Immature natural killer cell (primary cell): Measurements from ENCODE around the gene PIGB. TPM values are rescaled to one million over a fixed set of nuclear protein-coding genes. Genes with fewer than 3 reads are reported as not detected.
"Not testable (repeated sequence)": the region's sequence is repeated elsewhere in the genome, so short reads cannot be mapped to it uniquely, and the experiment has no call there.

Experiments used
- DNase-seq, 3 donors: peaks; one replicate each; pipeline ENCODE4 v3.0.0; 2022; ENCODE audit warnings: mixed read lengths in 1 of 3
- H3K27ac Mint-ChIP-seq, 6 donors: one replicate each; pipeline ENCODE4 v1.8.0; 2020; ENCODE audit warnings: mixed read lengths in 6 of 6, mild to moderate bottlenecking in 5 of 6, inconsistent platforms in 4 of 6, moderate library complexity in 3 of 6
- H3K27me3 Mint-ChIP-seq, 3 donors: one replicate each; pipeline ENCODE4 v1.8.0; 2020 to 2021; ENCODE audit warnings: low read depth in 3 of 3, mild to moderate bottlenecking in 3 of 3, mixed read lengths in 3 of 3, moderate library complexity in 3 of 3, inconsistent platforms in 1 of 3
- H3K36me3 Mint-ChIP-seq, 3 donors: one replicate each; pipeline ENCODE4 v1.8.0; 2020; ENCODE audit warnings: mixed read lengths in 3 of 3, inconsistent platforms in 2 of 3, mild to moderate bottlenecking in 2 of 3
- H3K4me1 Mint-ChIP-seq, 2 donors: one replicate each; pipeline ENCODE4 v1.8.0; 2020; ENCODE audit warnings: inconsistent platforms in 2 of 2, mild to moderate bottlenecking in 2 of 2, mixed read lengths in 2 of 2, moderate library complexity in 1 of 2
- H3K4me3 Mint-ChIP-seq, 5 donors: one replicate each; pipeline ENCODE4 v1.8.0; 2020; ENCODE audit warnings: mild to moderate bottlenecking in 5 of 5, mixed read lengths in 5 of 5, inconsistent platforms in 3 of 5, moderate library complexity in 3 of 5
- H3K9me3 Mint-ChIP-seq, 6 donors: one replicate each; pipeline ENCODE4 v1.8.0; 2020; ENCODE audit warnings: mild to moderate bottlenecking in 6 of 6, mixed read lengths in 6 of 6, inconsistent platforms in 4 of 6, moderate library complexity in 3 of 6
- polyA plus RNA-seq, 3 donors: library from polyadenylated mRNA; unstranded; fragments of 300-500 nt; fragmentation: Illumina TruSeq; gene quantifications; one replicate each; pipeline ENCODE4 v1.2.3, GENCODE V29; 2021

PIGB gene
- polyA plus RNA-seq, 3 donors from 2014 or later, result 5.9 to 28.4 (median 19.7) TPM

DNA sequence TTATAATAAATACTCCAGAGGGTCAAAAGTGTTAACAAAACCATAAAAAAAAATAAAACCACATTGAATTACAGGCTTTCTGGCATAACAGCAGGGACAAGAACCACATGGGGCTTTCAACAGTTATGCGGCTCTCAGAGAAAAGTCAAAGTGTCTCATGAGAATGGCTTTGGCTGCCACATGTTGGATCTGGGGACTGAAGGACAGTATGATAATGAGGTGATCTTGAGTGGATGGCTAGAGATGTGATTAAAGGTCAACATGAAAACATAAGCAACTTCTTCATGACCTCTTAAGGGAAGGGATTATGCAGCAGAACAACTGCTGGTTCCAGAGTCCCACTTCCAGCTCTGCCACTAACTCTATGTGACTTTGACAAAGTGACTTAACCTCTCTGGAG is 34.6 kb upstream of the PIGB start:
- H3K27ac Mint-ChIP-seq, result peak overlapping the region; percentile 76 to 99 (median 96)
- H3K36me3 Mint-ChIP-seq, result peaks cover 3 to 8% (median 5%) of the 10 kb centered on the region in 3 donors

GRCh38 chr15:55286442-55287189 is 32.4 kb upstream of the PIGB start:
- Mint-ChIP-seq H3K27me3 (peaks cover 0 to 16% (median 11%) of the 10 kb centered on the region in 3 donors), H3K4me3 (peak overlapping the region; percentile 51 to 97 (median 96)), H3K4me1 (peaks cover 77 to 82% of the 10 kb centered on the region in 2 donors), H3K27ac (peak overlapping the region; percentile 95 to 99 (median 98))
- not testable (repeated sequence) for H3K9me3 Mint-ChIP-seq, H3K36me3 Mint-ChIP-seq, DNase-seq

More for the DNA sequence above, 34.6 kb upstream of the PIGB start:
- H3K27me3 Mint-ChIP-seq, result peaks cover 0 to 14% (median 3%) of the 10 kb centered on the region in 3 donors
- DNase-seq, result no peak
- no peaks in the 10 kb centered on the region for H3K9me3 Mint-ChIP-seq
- H3K4me3 Mint-ChIP-seq, result peak overlapping the region; percentile 26 to 81 (median 47)
- H3K4me1 Mint-ChIP-seq, result peaks cover 95 to 97% of the 10 kb centered on the region in 2 donors

GRCh38 chr15:55288006-55288717 is 30.9 kb upstream of the PIGB start:
- H3K36me3 Mint-ChIP-seq, result peaks cover 3 to 8% (median 5%) of the 10 kb centered on the region in 3 donors
- peaks cover 0 to 16% (median 11%) of the 10 kb centered on the region in 3 donors for H3K27me3 Mint-ChIP-seq
- H3K4me3 Mint-ChIP-seq, result peak overlapping the region; percentile 94 to 97 (median 96)
- H3K9me3 Mint-ChIP-seq, result no peaks in the 10 kb centered on the region
- peak overlapping the region; percentile 93 to 99 (median 96) for H3K27ac Mint-ChIP-seq
- H3K4me1 Mint-ChIP-seq, result peaks cover 61 to 66% of the 10 kb centered on the region in 2 donors
- no peak for DNase-seq

GRCh38 chr15:55289011-55289745 is 29.8 kb upstream of the PIGB start:
- Mint-ChIP-seq H3K27ac (peak overlapping the region; percentile 93 to 99 (median 96)), H3K4me1 (peaks cover 51 to 56% of the 10 kb centered on the region in 2 donors), H3K9me3 (no peaks in the 10 kb centered on the region), H3K27me3 (peaks cover 0 to 16% (median 11%) of the 10 kb centered on the region in 3 donors), H3K36me3 (peaks cover 3 to 8% (median 5%) of the 10 kb centered on the region in 3 donors), H3K4me3 (peak overlapping the region; percentile 94 to 97 (median 96))
- DNase-seq, result peak; percentile 26 to 33 (median 28)

DNA sequence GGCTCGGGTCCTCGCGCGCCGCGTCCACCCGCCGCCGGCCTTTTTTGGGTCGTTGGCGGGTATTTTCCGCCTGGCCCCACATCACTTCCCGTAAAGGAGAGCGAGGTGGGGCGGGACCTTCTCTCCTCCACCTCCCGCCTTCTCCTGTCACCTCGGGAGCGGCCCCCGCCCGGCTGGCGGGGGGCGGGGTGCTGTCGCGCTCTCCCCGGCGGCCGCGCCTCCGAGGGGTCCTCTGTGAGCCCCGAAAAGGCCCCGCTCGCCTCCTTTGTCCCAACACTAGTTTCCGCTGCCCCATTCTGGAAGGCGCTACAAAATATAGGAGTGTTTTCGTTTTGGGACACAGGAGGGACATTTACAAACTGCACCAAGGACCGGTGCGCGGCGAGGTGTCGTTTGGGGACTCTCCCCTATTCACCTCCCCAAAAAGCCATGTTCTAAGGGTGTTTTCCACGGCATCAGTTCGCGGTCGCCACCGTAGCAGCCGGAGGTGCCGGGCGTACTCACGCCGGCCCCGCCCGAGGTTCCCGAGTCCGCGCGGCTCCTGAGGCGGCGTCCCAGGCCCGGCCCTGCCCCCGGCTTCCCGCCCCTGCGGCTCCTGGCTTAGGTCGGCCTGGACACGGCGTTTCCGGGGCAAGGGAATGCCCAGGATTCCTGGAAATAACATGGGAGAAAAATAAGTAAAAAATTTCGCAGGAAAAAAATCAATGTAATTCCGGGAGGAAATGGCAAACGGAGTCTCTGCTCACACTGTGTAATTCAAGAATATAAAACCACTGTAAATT is 29.1 kb upstream of the PIGB start, which contains the start of gene RAB27A:
TSS of gene RAB27A (minus strand) at position 68 of the 782 bp plus-strand sequence. CDS start 54,879 bp downstream, outside the sequence.
- peak within 1 kb of the TSS; percentile 94 to 97 (median 96) for H3K4me3 Mint-ChIP-seq
- H3K36me3 Mint-ChIP-seq, result peaks cover 3 to 8% (median 5%) of the 10 kb centered on the region in 3 donors
- no peaks in the 10 kb centered on the region for H3K9me3 Mint-ChIP-seq
- peaks cover 44 to 48% of the 10 kb centered on the region in 2 donors for H3K4me1 Mint-ChIP-seq
- H3K27me3 Mint-ChIP-seq, result peaks cover 0 to 16% (median 11%) of the 10 kb centered on the region in 3 donors
- DNase-seq, result peak; percentile 73 to 75 (median 74)
- H3K27ac Mint-ChIP-seq, result peak within 1 kb of the TSS; percentile 93 to 99 (median 96)

DNA sequence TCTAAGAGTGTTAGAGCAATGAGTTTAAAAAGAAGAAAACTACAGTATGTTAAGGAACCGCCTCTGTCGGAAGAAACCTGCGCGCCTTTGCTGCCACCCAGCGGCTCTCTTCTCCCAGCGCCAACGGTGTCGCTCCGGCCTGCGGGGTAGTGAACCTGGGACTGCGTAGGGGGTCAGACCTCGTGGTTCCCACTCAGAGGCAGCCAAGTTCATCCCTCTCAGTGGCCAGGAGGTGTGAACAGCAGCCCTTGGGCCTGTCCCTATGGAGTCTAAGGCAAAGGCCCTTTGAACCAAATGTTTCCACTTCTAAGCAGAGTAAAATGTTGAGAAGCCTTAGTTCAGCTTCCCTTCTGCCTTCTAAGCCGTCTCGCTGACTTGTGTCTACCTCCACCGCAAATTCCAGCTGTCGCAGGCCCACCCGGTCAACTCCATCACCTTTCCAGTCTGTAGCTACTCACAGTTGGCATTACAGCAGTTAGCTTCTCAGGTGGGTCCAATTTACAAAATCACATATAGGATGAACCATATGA is 28.4 kb upstream of the PIGB start:
- peaks cover 37 to 42% of the 10 kb centered on the region in 2 donors for H3K4me1 Mint-ChIP-seq
- H3K27me3 Mint-ChIP-seq, result peaks cover 0 to 17% (median 11%) of the 10 kb centered on the region in 3 donors
- peak overlapping the region; percentile 92 to 96 (median 94) for H3K4me3 Mint-ChIP-seq
- H3K9me3 Mint-ChIP-seq, result no peaks in the 10 kb centered on the region
- DNase-seq, result peak; percentile 76 to 84 (median 80)
- peak overlapping the region; percentile 69 to 96 (median 94) for H3K27ac Mint-ChIP-seq
- H3K36me3 Mint-ChIP-seq, result peaks cover 3 to 8% (median 5%) of the 10 kb centered on the region in 3 donors

GRCh38 chr15:55297315-55297714 is 21.7 kb upstream of the PIGB start:
- H3K4me3 Mint-ChIP-seq, result no peak overlapping the region
- no peaks in the 10 kb centered on the region for H3K4me1 Mint-ChIP-seq
- H3K27me3 Mint-ChIP-seq, result peaks cover 0 to 4% (median 0%) of the 10 kb centered on the region in 3 donors
- H3K27ac Mint-ChIP-seq, result no peak overlapping the region
- no peak for DNase-seq
- no peaks in the 10 kb centered on the region for H3K36me3 Mint-ChIP-seq
- no peaks in the 10 kb centered on the region for H3K9me3 Mint-ChIP-seq

DNA sequence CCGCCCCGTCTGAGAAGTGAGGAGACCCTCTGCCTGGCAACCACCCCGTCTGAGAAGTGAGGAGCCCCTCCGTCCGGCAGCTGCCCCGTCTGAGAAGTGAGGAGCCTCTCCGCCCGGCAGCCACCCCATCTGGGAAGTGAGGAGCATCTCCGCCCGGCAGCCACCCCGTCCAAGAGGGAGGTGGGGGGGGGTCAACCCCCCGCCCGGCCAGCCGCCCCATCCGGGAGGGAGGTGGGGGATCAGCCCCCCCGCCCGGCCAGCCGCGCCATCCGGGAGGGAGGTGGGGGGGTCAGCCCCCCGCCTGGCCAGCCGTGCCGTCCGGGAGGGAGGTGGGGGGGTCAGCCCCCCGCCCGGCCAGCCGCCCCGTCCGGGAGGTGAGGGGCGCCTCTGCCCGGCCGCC is 16.2 kb upstream of the PIGB start:
- peaks cover 6 to 11% (median 7%) of the 10 kb centered on the region in 3 donors for H3K36me3 Mint-ChIP-seq

GRCh38 chr15:55319537-55320237 is 665 bp downstream of the PIGB start:
- peaks cover 7 to 11% (median 7%) of the 10 kb centered on the region in 3 donors for H3K27me3 Mint-ChIP-seq
- DNase-seq, result no peak
- H3K27ac Mint-ChIP-seq, result peak overlapping the region; percentile 98 to 100 (median 99)
- H3K36me3 Mint-ChIP-seq, result peaks cover 7 to 9% (median 7%) of the 10 kb centered on the region in 3 donors
- peak overlapping the region; percentile 99 to 100 (median 100) for H3K4me3 Mint-ChIP-seq
- peaks cover 53 to 83% of the 10 kb centered on the region in 2 donors for H3K4me1 Mint-ChIP-seq
- no peaks in the 10 kb centered on the region for H3K9me3 Mint-ChIP-seq

More for the DNA sequence above, 16.2 kb upstream of the PIGB start:
- not testable (repeated sequence) for H3K27me3 Mint-ChIP-seq, H3K4me1 Mint-ChIP-seq, H3K4me3 Mint-ChIP-seq, H3K27ac Mint-ChIP-seq, H3K9me3 Mint-ChIP-seq, DNase-seq

DNA sequence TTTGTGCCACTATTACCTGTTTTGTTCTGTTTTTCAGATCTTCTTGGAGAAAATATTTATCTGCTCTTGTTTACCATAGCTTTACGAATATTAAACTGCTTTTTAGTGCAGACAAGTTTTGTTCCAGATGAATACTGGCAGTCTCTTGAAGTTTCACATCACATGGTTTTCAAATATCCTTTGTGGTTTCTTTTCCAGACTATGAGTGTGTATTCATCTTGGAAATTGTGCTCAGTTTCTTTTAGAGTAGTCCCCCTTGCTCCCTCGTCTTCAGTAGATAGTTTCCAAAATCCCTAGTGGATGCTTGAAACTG is 1.2 kb downstream of the PIGB start:
- Mint-ChIP-seq H3K27ac (peak overlapping the region; percentile 43 to 100 (median 78)), H3K27me3 (peaks cover 7 to 11% (median 7%) of the 10 kb centered on the region in 3 donors), H3K36me3 (peaks cover 7 to 9% (median 7%) of the 10 kb centered on the region in 3 donors), H3K4me3 (peak overlapping the region; percentile 64 to 100 (median 73)), H3K4me1 (peaks cover 48 to 78% of the 10 kb centered on the region in 2 donors), H3K9me3 (no peaks in the 10 kb centered on the region)
- no peak for DNase-seq

- no peak for DNase-seq
- peak overlapping the region in 2 of 6 donors; percentile 4 to 57 for H3K27ac Mint-ChIP-seq
- H3K27me3 Mint-ChIP-seq, result peaks cover 7 to 11% (median 7%) of the 10 kb centered on the region in 3 donors
- H3K36me3 Mint-ChIP-seq, result peaks cover 7 to 9% (median 7%) of the 10 kb centered on the region in 3 donors
- H3K4me1 Mint-ChIP-seq, result peaks cover 43 to 70% of the 10 kb centered on the region in 2 donors
- no peaks in the 10 kb centered on the region for H3K9me3 Mint-ChIP-seq
- peak overlapping the region in 1 of 5 donors; percentile 25 for H3K4me3 Mint-ChIP-seq
Observed at GRCh38 chr15:55320963-55321362, 1.9 kb downstream of the PIGB start.

DNA sequence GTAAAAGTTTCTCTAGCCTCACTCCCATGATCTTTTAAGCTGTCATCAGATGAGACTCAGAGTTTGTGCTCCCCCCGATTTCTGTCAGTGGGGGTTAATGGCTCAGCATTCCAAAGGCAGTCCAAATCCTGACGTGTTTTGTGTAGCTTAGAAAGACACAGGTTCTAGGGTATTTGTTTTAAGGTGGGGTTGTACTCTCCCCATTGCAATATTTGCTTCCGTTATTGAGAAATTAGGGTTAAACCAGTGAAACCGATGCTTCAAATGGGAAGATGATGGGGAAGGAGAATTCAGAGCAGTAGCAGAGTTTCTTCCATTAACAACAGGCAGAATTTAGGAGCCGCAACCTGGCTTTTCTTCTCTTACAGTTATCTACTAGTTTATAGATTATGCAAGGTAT is 3.4 kb downstream of the PIGB start:
- Mint-ChIP-seq H3K4me3 (peak overlapping the region in 1 of 5 donors; percentile 10), H3K27me3 (peaks cover 5 to 11% (median 7%) of the 10 kb centered on the region in 3 donors), H3K27ac (peak overlapping the region in 1 of 6 donors; percentile 24), H3K4me1 (peaks cover 37 to 55% of the 10 kb centered on the region in 2 donors), H3K9me3 (no peaks in the 10 kb centered on the region), H3K36me3 (peaks cover 6 to 7% (median 7%) of the 10 kb centered on the region in 3 donors)
- DNase-seq, result no peak
